CD14-positive monocyte (primary cell): ENCODE measurements around the gene FREM1. TPM values are rescaled to one million over a fixed set of nuclear protein-coding genes. Genes with fewer than 3 reads are reported as not detected.
A peak's percentile ranks its signal among the peaks of the same experiment; 100 is the strongest.

Experiments
- DNase-seq, 3 donors: peaks; one replicate each; pipeline ENCODE4 v3.0.0-alpha.2; 2011 to 2022
- H2AFZ ChIP-seq: 2 replicates; pipeline ENCODE4 v1.6.0; 2012; ENCODE audit warnings: mild to moderate bottlenecking, low read depth, low read length, inconsistent platforms; ENCODE audit not compliant: insufficient read depth, poor library complexity, severe bottlenecking
- H3K27ac ChIP-seq, 2 donors: 1 replicate in 1 of 2; 2 replicates in 1 of 2; pipeline ENCODE4 v1.5.1; 2012 to 2013; ENCODE audit warnings: low read length in 2 of 2, control low read depth in 1 of 2, inconsistent platforms in 1 of 2, low read depth in 1 of 2, mild to moderate bottlenecking in 1 of 2
- H3K27me3 ChIP-seq, 2 donors: one replicate each; pipeline versions ENCODE4 v1.6.0 to v1.6.1; 2011 to 2013; ENCODE audit warnings: low read length in 2 of 2; ENCODE audit not compliant: control insufficient read depth in 2 of 2, insufficient read depth in 2 of 2
- H3K36me3 ChIP-seq, 2 donors: replicated peaks in 1 of 2; 1 replicate in 1 of 2; 2 replicates in 1 of 2; pipeline versions ENCODE4 v1.5.1 to v1.6.1; 2012 to 2013; ENCODE audit warnings: low read length in 2 of 2, control low read depth in 1 of 2, inconsistent platforms in 1 of 2, mild to moderate bottlenecking in 1 of 2; ENCODE audit not compliant: insufficient read depth in 2 of 2, control insufficient read depth in 1 of 2
- H3K4me1 ChIP-seq, 2 donors: 1 replicate in 1 of 2; 2 replicates in 1 of 2; pipeline versions ENCODE4 v1.5.1 to v1.6.1; 2012 to 2013; ENCODE audit warnings: low read length in 2 of 2, control low read depth in 1 of 2, inconsistent platforms in 1 of 2, mild to moderate bottlenecking in 1 of 2, moderate library complexity in 1 of 2; ENCODE audit not compliant: insufficient read depth in 2 of 2, control insufficient read depth in 1 of 2
- H3K4me2 ChIP-seq: replicated peaks from 2 replicates; pipeline ENCODE3; 2012; ENCODE audit warnings: low read length, moderate library complexity, mild to moderate bottlenecking; ENCODE audit not compliant: poor library complexity, severe bottlenecking; ENCODE audit errors: extremely low read depth
- H3K4me3 ChIP-seq, 3 experiments: fragments of 200-600 bp in 1 of 3; sonication (generic) in 1 of 3; replicated peaks in 1 of 3; 1 replicate in 2 of 3; 2 replicates in 1 of 3; pipeline ENCODE4 v1.5.1; 2011 to 2013; ENCODE audit warnings: low read length in 3 of 3, mild to moderate bottlenecking in 3 of 3, control low read depth in 2 of 3, low read depth in 2 of 3, inconsistent platforms in 1 of 3, moderate library complexity in 1 of 3
- H3K79me2 ChIP-seq: 2 replicates; pipeline ENCODE4 v1.6.0; 2012; ENCODE audit warnings: mild to moderate bottlenecking, control low read depth, inconsistent platforms, low read length, moderate library complexity; ENCODE audit not compliant: insufficient read depth
- H3K9ac ChIP-seq: 2 replicates; pipeline ENCODE4 v1.6.0; 2017; ENCODE audit warnings: low read length, mild to moderate bottlenecking; ENCODE audit not compliant: insufficient read depth, poor library complexity, severe bottlenecking
- H3K9me3 ChIP-seq, 2 donors: replicated peaks in 1 of 2; 1 replicate in 1 of 2; 2 replicates in 1 of 2; pipeline versions ENCODE4 v1.5.1 to v1.6.1; 2012 to 2013; ENCODE audit warnings: low read length in 2 of 2, control low read depth in 1 of 2; ENCODE audit not compliant: control insufficient read depth in 1 of 2, insufficient read depth in 1 of 2
- H4K20me1 ChIP-seq: 2 replicates; pipeline ENCODE4 v1.6.0; 2012; ENCODE audit warnings: mild to moderate bottlenecking, low read length, control low read depth, moderate library complexity; ENCODE audit not compliant: insufficient read depth
- H3K27ac Mint-ChIP-seq, 7 donors: one replicate each; pipeline ENCODE4 v1.8.0; 2020; ENCODE audit warnings: mild to moderate bottlenecking in 7 of 7, mixed read lengths in 7 of 7, moderate library complexity in 6 of 7, inconsistent platforms in 2 of 7
- H3K27me3 Mint-ChIP-seq, 3 donors: one replicate each; pipeline ENCODE4 v1.8.0; 2021 to 2022; ENCODE audit warnings: low read depth in 3 of 3, mild to moderate bottlenecking in 3 of 3, mixed read lengths in 3 of 3, moderate library complexity in 3 of 3, inconsistent platforms in 1 of 3
- H3K36me3 Mint-ChIP-seq, 2 donors: one replicate each; pipeline ENCODE4 v1.8.0; 2020; ENCODE audit warnings: mixed read lengths in 2 of 2, inconsistent platforms in 1 of 2, mild to moderate bottlenecking in 1 of 2
- H3K4me1 Mint-ChIP-seq: one replicate; pipeline ENCODE4 v1.8.0; 2020; ENCODE audit warnings: mild to moderate bottlenecking, mixed read lengths
- H3K4me3 Mint-ChIP-seq, 2 donors: one replicate each; pipeline ENCODE4 v1.8.0; 2020; ENCODE audit warnings: mild to moderate bottlenecking in 2 of 2, mixed read lengths in 2 of 2, moderate library complexity in 1 of 2
- H3K9me3 Mint-ChIP-seq, 7 donors: one replicate each; pipeline ENCODE4 v1.8.0; 2020 to 2022; ENCODE audit warnings: mixed read lengths in 7 of 7, mild to moderate bottlenecking in 6 of 7, moderate library complexity in 6 of 7, inconsistent platforms in 2 of 7
- CTCF ChIP-seq: fragments of 200-600 bp; IDR thresholded peaks from one replicate; pipeline ENCODE4 v1.8.0; 2022; ENCODE audit warnings: antibody characterized with exemption, mild to moderate bottlenecking
- WGBS: methylation state at CpG from one replicate; pipeline ENCODE4 v1.1.5; 2013; ENCODE audit warnings: missing lambda C conversion rate; ENCODE audit not compliant: insufficient coverage; 5-methylcytosine and 5-hydroxymethylcytosine counted together
- intact Hi-C, 2 donors: fragments of 100-400 bp; cut with micrococcal nuclease; formaldehyde crosslinking; loops; one replicate each; pipeline versions ENCODE4 v1.15.0 to v1.15.1; 2023
- polyA plus RNA-seq, 3 donors: library from polyadenylated mRNA; depleted of rRNA in 1 of 3; unstranded in 2 of 3; stranded (reverse) in 1 of 3; fragments of 300-500 nt in 2 of 3; fragments of >200 nt in 1 of 3; fragmentation: Illumina TruSeq in 2 of 3; gene quantifications; 1 replicate in 2 of 3; 2 replicates in 1 of 3; pipeline ENCODE4 v1.2.3, GENCODE V29; 2012 to 2021

Gene FREM1
- polyA plus RNA-seq, 3 donors: not detected

- H3K4me3 Mint-ChIP-seq: no peak overlapping the region
Observed at GRCh38 chr9:14706530-14707140, 203.6 kb downstream of the FREM1 start.

GRCh38 chr9:14705079-14705478 lies 205.1 kb downstream of the FREM1 start:
- Histone ChIP-seq H3K4me3 (no peak overlapping the region), H3K27me3 (peaks cover 35 to 69% of the 10 kb centered on the region in 2 donors), H2AFZ (no peak overlapping the region), H3K4me2 (no peak overlapping the region), H3K4me1 (no peaks in the 10 kb centered on the region), H4K20me1 (no peaks in the 10 kb centered on the region), H3K27ac (no peak overlapping the region), H3K9ac (no peak overlapping the region), H3K36me3 (no peaks in the 10 kb centered on the region), H3K79me2 (no peaks in the 10 kb centered on the region), H3K9me3 (peaks cover 11 to 35% of the 10 kb centered on the region in 2 donors)
- H3K9me3 Mint-ChIP-seq: peaks cover 12 to 48% (median 36%) of the 10 kb centered on the region in 7 donors
- no peaks in the 10 kb centered on the region for H3K36me3 Mint-ChIP-seq
- intact Hi-C loops: no loop called here
- peak overlapping the region in 1 of 2 donors; percentile 61 for H3K4me3 Mint-ChIP-seq
- DNase-seq: no peak
- peaks cover 34 to 49% (median 36%) of the 10 kb centered on the region in 3 donors for H3K27me3 Mint-ChIP-seq
- peaks cover 4% of the 10 kb centered on the region for H3K4me1 Mint-ChIP-seq
- H3K27ac Mint-ChIP-seq: no peak overlapping the region
- no peak for TF ChIP-seq CTCF

More at GRCh38 chr9:14706530-14707140, 203.6 kb downstream of the FREM1 start:
- no peak for TF ChIP-seq CTCF
- Histone ChIP-seq H3K36me3 (no peaks in the 10 kb centered on the region), H3K9me3 (peaks cover 11 to 35% of the 10 kb centered on the region in 2 donors), H2AFZ (no peak overlapping the region), H3K4me1 (no peaks in the 10 kb centered on the region), H3K79me2 (no peaks in the 10 kb centered on the region), H3K9ac (no peak overlapping the region), H3K27me3 (peaks cover 28 to 71% of the 10 kb centered on the region in 2 donors), H3K27ac (no peak overlapping the region), H4K20me1 (no peaks in the 10 kb centered on the region), H3K4me3 (no peak overlapping the region), H3K4me2 (no peak overlapping the region)
- peaks cover 4% of the 10 kb centered on the region for H3K4me1 Mint-ChIP-seq
- intact Hi-C loops: no loop called here
- H3K9me3 Mint-ChIP-seq: peaks cover 15 to 48% (median 36%) of the 10 kb centered on the region in 7 donors
- H3K27me3 Mint-ChIP-seq: peaks cover 34 to 59% (median 36%) of the 10 kb centered on the region in 3 donors
- H3K27ac Mint-ChIP-seq: no peak overlapping the region
- WGBS: no CpG with 5 or more reads among the region's 5 CpGs
- no peak for DNase-seq
- no peaks in the 10 kb centered on the region for H3K36me3 Mint-ChIP-seq
